22Rv1 (cell line): ENCODE data around the gene ZNF605.
A peak's percentile ranks its signal among the peaks of the same experiment; 100 is the strongest.

Source experiments
- CTCF ChIP-seq: fragments of 450-650 bp; IDR thresholded peaks from 2 replicates; pipeline ENCODE4 v1.5.1; 2017; ENCODE audit warnings: mild to moderate bottlenecking
- ZFX ChIP-seq: fragments of 450-650 bp; IDR thresholded peaks from 2 replicates; pipeline ENCODE4 v1.6.1; 2017; ENCODE audit warnings: antibody characterized with exemption, borderline replicate concordance

GRCh38 chr12:132921685-132922084 lies 34.4 kb downstream of the ZNF605 start:
- peak; percentile 52 for TF ChIP-seq CTCF
- no peak for TF ChIP-seq ZFX
